GM18499 (cell line): ENCODE results near the gene FBXW7.
A peak's percentile ranks its signal among the peaks of the same experiment; 100 is the strongest.

Experiments used
- ATAC-seq: cut with Tn5 transposase; IDR thresholded peaks from one replicate; pipeline ENCODE4 v1.9.1; 2021; ENCODE audit warnings: moderate number of reproducible peaks; ENCODE audit not compliant: insufficient read depth, unreplicated experiment

FBXW7 gene

DNA sequence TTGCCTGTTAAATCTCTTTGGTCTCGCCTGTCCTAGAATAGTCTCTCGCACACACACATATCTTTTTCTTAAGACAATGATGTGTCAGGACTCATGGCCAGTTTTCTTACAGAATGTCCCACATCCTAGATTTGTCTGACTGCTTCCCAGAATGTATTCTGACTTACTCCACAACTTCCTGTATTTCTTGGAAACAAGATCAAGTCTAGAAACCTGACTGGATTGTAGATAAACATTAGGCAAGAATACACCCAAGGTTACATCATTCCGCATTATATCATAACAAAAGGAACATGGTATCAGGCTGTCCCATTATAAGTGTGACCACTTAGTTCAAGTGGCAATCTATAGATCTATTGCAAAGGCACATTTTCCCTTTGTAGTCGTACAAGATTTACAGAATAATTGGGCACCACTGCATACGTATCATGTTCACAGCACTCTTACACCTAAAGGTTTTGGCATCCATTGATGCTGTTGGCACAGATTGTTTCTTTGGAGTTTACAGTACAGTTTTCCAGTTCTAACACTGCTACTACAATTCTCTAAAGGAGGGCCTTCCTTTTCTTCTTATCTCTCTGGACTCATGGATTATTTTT, 56.4 kb downstream of the FBXW7 start:
- no peak for ATAC-seq

DNA sequence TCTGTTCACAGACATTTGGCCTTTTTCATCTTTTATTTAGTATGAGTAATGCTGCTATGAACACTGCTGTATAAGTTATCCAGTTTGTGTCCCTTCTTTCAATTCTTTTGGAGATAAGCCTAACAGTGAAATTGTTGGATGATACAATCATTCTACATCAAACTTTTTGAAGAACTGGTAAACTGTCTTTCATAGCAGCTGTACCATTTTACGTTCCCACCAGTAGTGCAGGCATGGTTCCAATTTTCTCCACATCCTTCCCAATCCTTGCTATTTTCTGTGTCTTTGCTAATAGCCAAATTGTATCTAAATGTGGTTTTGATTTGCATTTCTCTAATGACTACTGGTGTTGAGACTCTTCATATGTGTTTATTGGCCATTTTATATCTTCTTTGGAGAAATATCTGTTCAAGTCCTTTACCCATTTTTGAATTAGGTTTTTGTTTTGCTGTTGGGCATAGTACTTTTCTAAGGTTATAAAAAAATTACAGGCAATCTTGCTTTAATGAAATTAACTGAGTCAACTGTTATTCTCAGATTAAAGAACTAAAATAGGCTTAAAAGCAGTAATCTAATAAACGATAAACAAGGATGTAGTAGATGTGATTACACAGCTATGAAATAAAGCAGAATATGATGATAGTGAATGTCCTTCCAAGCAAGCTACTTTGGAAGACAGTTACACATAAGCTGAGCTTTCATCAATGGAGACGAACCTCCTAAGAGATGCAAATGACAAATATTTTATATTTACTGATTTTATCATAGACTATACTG, 57.2 kb downstream of the FBXW7 start:
- no peak for ATAC-seq

DNA sequence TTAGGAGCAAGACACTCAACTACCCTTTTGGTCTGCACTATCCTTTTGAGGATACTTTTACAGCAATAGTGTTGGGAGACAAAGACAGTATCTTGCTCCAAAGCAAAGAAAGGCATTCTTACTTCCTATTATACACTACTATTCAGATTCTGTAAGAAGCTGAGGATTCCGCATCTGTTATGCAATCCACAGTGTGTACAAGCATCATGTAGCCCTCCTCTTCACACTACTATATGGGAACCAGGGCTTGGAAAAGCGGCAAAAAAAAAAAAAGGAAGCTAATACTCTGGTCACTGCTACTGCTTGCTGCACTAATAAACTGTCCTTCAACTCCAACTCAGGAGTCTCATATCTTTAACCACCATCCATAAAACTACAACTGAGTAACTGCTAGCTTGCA, 59.1 kb downstream of the FBXW7 start:
- ATAC-seq: no peak

DNA sequence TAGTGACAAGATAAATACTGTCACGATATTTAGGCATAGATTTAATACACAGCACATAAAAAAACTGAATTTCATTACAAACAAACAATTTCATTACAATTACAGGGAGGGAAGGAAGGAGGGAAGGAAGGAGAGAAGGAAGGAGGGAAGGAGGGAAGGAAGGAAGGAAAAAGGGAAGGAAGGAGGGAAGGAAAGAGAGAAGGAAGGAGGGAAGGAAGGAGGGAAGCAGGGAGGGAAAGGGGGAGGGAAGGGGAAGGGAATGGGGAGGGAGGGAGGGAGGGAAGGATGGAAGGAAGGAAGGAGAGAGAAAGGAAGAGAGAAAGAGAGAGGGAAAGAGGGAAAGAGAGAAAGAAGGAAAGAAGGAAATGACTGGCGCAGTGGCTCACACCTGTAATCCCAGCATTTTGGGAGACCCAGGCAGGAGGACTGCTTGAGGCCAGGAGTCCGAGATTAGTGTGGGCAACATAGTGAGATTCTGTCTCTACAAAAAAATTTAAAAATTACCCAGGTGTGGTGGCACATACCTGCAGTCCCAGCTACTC, 64.6 kb downstream of the FBXW7 start:
- ATAC-seq: no peak

DNA sequence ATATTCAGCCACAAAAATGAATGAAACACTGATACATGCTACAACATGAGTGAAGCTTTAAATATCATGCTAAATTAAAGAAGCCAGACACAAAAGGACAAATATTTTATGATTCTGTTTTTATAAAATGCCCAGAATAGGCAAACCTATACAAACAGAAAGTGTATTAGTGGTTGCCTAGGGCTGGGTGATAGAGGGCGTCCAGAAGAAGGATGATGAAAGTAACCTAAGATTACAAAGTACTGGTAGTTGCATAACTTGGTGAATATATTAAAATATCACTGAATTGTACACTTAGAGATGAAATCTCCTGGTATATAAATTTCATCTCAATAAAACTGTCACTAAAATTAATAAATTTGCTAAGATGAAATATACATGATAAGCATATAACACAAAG, 67.5 kb downstream of the FBXW7 start:
- no peak for ATAC-seq

DNA sequence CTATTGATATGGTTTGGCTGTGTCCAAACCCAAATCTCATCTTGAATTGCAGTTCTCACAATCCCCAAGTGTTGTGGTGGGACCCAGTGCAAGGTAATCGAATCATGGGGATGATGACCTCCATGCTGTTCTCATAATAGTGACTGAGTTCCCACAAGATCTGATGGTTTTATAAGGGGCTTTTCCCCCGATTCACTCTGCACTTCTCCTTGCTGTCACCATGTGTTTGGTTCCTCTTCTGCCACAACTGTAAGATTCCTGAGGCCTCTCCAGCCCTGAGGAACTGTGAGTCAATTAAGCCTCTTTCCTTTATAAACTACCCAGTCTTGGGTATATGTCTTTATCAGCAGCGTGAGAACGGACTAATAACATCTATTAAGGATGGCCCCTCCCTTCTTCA, 68.8 kb downstream of the FBXW7 start:
- ATAC-seq: no peak

DNA sequence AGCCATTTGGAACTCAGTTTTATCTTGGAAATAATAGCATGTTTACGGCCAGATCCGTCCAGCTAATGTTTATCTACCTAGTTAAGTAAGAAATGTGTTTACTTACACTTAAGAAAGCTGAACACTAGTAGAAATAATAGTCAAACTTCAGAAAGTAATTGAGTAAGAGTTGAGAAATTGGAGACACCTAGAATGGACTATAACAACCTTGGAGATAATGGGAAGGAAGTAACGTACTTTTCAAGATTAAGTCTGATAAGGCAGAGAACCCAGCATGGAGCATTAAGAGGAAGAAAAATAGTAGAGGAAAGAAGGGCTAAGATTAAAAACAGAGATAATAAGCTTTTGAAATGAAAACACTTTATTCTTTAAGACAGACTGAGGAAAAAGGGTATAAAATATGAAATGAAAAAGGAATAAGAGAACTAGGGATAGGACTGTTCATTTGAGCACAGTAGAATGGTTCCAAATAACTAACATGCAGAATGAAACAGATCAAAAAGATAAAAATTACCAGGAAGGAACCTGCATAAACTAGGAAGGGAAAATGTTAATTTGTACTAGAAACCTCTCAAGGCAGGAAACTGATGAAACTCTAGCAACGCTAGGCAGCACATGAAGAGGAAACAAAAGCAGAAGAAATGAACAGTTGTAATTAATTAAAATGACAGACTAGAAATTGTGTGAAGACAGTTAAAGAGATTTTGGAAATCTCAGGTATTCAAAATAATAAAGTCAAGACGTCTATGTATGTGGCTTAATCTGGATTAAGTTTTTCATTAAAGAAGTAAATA, 71.7 kb downstream of the FBXW7 start:
- no peak for ATAC-seq

DNA sequence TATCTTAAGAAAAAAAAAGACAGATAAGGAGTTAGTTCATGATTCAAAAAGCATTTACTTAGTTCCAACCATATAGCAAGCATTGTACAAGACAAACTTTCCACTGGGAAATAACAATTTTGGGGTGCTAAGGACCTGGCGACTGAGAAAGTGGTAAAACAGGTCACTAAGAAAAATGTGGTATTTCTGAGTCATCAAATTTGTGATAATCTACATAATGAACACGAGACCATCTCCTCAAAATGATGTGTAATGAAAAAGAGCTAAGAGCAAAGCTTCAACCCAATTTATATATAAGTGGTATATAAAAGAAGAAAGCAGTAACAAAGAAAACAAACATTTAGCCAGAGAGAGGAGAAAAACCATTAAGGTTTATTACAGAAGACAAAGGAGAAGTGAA, 72.3 kb downstream of the FBXW7 start:
- no peak for ATAC-seq

DNA sequence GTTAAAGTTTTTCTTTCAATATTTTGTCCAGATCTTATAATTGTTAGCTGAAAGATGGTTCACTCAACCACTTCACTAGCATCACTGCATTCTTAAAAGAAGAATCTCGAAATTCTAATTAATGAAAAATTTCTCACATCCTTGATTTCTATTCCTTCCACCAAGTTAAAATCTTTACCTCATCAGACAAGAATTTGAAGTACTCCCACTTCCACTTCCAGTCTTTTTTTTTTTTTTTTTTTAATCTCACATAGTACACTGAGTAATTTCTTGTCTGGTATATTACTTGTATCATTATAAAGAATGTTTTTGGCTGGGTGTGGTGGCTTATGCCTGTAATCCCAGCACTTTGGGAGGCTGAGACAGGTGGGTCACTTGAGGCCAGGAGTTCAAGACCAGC, 73.2 kb downstream of the FBXW7 start:
- no peak for ATAC-seq

DNA sequence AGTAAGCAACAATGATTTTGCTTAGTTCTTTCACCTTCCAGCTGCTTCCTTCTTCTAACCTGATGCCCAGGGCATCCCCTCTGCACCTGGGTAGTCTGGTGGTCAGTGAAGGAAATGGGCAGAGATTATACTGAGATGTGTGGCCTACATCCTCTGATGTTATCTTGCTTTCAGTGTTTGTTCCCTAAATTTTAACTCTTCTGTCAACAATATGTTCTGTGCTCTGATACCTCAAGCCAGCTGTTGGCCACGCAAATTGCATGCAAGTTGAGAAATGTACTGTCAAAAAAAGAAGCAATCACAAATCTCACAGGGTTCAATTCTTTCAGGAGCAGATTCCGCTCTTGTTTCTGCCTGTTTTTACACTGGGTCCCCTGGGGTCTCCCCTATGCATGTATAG, 73.8 kb downstream of the FBXW7 start:
- peak; percentile 42 for ATAC-seq

DNA sequence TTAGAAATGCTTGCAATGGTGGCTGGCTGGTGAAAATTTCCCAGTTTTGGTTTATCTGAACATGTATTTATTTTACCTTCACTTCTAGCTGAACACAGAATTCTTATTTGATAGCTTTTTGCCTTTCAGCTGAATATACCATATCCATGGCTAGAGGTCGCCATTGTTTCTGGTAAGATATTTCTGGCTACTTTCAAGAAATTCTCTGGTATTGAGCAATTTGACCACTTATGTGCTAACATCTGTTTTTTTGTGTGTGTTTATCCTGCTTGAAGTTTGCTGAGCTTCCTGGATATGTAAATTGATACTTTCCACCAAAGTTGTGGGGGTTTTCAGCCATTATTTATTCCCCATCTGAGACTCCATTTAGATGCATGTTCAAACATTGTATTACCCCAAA, 75.4 kb downstream of the FBXW7 start:
- no peak for ATAC-seq

DNA sequence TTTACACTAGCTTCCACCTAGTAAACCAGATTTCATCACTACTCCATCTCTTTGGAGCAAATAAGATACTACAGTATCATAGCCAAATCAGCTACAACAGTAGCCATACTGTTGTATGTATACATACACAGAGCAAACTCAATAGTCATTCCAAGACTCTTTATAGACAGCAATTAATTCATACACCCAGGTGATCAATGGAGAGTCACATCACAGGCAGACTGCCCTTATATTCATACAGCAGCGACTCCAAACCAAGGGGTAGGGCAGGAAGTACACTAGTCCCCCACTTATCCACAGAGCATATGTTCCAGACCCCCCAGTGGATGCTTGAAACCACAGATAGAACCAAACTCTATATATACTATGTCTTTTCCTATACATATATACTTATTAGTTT, 76.6 kb downstream of the FBXW7 start:
- ATAC-seq: no peak

DNA sequence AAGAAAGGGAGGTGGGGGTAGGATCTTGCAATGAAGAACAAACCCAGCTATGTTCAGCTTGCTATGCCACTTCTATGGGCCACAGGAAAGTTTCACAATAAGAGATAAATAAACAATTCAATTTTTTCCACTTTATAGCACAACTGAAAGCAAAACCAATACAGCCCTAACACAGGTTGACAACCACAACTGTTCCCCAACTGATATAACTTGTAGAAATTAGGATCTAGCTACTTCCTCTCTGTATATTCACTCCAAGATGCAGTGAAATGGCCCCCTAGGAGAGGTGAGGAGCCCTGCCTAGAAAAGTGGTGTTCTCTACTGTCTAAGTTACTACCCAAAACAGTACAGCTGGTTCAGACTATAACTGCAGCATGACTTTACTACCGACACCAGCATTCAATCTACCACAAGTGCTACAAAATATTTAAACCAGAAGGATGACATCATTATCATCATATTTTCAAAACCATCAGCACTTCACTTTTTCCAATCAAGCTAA, 77.0 kb downstream of the FBXW7 start:
- no peak for ATAC-seq

DNA sequence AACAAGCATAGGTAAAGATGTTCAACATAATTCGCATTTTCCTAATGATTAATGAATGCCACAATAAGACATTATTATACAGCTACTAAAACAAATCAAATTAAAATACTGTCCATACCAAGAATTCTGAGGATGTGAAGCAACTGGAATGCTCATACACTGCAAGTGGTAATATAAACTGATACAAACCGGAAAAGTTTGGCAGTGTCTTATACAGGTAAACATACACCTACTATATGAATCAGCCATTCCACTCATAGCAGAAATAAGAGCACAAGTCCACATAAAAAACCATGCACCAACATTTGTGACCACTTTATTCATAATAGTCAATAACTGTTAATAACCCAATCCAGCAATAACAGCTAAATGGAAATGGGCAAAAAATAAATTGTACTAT, 79.3 kb downstream of the FBXW7 start:
- no peak for ATAC-seq

DNA sequence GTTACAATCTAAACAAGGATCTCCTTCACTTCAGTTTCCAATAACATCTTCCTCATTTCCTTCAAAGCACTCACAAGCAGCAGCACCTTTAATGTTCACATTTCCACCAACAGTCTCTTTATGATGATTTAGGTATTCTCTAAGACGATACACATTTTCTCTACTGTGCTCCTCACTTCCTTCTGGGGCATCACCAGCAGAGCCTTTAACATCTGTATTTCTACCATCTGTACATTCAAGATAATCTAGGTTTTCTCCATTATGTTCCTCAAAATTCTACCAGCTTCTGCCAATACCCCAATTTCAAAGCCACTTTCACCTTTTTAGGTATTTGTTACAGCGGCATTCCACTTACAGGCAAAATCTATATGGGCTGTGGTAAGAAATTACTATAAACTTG, 80.6 kb downstream of the FBXW7 start:
- no peak for ATAC-seq

DNA sequence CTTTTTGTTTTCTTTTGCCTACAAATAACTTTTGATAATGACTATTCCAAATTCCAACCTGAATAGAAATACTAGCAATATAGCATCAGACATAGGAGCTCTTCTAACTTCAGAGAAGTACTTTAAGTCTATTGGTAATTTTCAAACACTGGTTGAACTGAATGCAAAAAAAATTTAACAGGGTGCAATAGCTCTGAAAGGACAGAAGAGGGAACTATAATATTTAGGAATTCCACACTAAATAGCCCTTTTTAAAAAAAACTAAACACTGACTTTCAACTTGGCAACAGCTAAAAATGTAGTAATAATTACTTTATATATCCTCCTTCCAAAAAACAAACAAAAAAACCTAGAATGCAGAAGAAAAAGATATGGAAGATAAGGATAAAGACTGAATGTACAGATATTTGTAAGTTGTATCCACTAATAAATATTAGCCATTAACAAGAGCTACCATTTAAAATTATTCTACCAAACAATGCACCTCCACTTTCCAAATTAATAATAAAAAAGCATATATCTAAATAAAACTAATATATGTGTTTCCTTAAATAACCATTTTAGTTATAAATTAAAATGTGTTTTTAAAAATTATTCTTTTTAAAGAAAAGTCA, 81.4 kb downstream of the FBXW7 start:
- ATAC-seq: no peak

DNA sequence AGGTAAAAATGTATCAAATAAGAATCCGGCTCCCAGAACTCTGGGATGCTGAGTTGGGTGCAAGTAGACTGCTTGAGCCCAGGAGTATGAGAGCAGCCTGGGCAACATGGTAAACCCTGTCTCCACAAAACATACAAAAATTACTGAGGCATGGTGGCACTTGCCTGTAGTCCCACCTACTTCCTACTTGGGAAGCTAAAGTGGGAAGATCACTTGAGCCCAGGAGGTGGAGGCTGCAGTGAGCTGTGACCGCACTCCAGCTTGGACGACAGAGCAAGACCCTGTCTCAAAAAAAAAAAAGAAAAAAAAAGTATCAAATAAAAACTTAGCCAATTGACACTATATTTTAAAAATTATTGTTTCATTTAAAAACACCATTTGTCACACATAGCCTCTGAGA, 84.4 kb downstream of the FBXW7 start:
- no peak for ATAC-seq

DNA sequence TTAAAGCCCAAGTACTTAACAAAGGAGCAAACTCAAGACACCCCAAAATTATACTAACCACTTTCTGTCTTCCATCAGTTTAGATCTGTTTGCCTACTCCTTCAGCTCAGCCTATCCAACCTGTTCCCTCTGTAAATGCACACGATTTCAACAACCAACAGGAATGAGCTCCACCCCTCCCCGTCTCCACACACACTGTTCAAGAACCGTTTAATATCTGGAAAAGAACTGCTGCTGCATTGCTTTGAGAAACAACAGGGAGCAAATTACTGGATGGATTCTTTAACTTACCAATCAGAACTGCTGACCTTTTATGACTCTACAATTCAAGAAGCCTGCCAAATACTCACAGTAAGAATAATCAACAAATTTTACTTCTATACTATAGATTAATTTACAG, 87.0 kb downstream of the FBXW7 start:
- ATAC-seq: no peak

DNA sequence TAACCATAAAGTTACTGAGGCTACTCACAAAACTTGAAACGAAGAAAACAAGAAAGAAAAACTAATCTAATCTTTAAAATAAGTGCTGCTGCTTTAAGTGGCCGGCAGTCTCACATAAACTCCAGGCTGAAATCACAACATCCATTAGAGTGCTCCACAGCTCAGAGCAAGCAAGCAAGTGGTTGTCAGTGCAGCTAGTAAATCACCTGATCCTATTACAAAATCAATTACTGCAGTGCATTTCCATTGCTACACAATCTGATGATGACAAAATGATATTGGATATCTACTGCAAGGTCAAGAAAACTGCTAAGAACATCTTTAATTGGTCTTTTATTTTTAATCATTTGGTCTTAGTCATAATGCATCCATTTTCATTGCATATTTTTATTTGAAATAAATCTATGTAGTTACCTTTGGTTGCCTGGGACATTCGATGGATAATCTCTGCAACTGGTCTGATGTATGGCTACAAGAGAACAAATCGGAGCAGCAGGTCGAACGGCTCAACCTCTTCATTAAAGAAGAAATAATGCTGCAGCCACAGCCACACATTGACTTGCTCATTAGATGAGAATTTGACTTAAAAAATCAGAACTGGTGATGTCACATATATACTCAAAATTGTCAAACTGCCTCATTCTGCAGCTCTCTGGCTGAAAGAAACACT, 87.7 kb downstream of the FBXW7 start:
- ATAC-seq: no peak

DNA sequence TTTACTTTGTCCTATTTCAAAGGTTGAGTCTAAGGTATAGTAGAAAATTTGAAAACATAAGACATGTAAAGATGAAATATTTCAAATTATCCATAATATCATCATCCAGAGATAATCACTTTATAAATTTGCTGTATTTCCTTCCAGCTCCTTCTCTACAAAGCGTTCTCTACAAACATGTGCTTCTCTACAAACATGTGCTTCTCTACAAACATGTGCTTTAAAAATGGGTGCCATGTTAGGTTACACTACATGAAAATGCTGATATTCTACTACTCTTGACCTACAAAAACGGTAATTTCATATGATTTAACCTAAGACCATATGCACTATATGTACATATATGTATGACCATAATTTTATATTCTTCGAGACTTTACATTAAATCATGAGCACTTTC, 92.0 kb downstream of the FBXW7 start:
- ATAC-seq: no peak
